ENCODE results near the gene IGFLR1.
A peak's percentile ranks its signal among the peaks of the same experiment; 100 is the strongest.
"Not testable (repeated sequence)": the region's sequence is repeated elsewhere in the genome, so short reads cannot be mapped to it uniquely, and the experiment has no call there.

The IGFLR1 gene

GRCh38 chr19:35777086-35777841, 35.0 kb upstream of the IGFLR1 start:
- DNase-seq (ENCODE audit: low read depth in 2 of 2): no peak

GRCh38 chr19:35776102-35776788, 34.0 kb upstream of the IGFLR1 start:
- no peak for DNase-seq (ENCODE audit: low read depth in 2 of 2)

GRCh38 chr19:35775298-35776101, 33.2 kb upstream of the IGFLR1 start, which contains the start of gene ARHGAP33:
ARHGAP33 (plus strand) TSS chr19:35775564; CDS start chr19:35775659, 95 bp downstream.
- peak; percentile 97 to 100 for DNase-seq (ENCODE audit: low read depth in 2 of 2)

- no peak for DNase-seq (ENCODE audit: low read depth in 2 of 2)
These were observed 32.7 kb upstream of the IGFLR1 start for GRCh38 chr19:35775046-35775297.

GRCh38 chr19:35774274-35775045, 32.2 kb upstream of the IGFLR1 start:
- no peak for DNase-seq (ENCODE audit: low read depth in 2 of 2)

- DNase-seq (ENCODE audit: low read depth in 2 of 2): no peak
These were observed 31.0 kb upstream of the IGFLR1 start for GRCh38 chr19:35773020-35773806.

- DNase-seq (ENCODE audit: low read depth in 2 of 2): not testable (repeated sequence)
These were observed 30.1 kb upstream of the IGFLR1 start for GRCh38 chr19:35772362-35772761.

GRCh38 chr19:35768082-35768421, 25.8 kb upstream of the IGFLR1 start:
- no peak for DNase-seq (ENCODE audit: low read depth in 2 of 2)

GRCh38 chr19:35767288-35768081, 25.2 kb upstream of the IGFLR1 start:
- DNase-seq (ENCODE audit: low read depth in 2 of 2): no peak

GRCh38 chr19:35766571-35767104, 24.4 kb upstream of the IGFLR1 start:
- DNase-seq (ENCODE audit: low read depth in 2 of 2): no peak

GRCh38 chr19:35764432-35765315, 22.4 kb upstream of the IGFLR1 start:
- DNase-seq (ENCODE audit: low read depth in 2 of 2): no peak

- no peak for DNase-seq (ENCODE audit: low read depth in 2 of 2)
These were observed 18.6 kb upstream of the IGFLR1 start for GRCh38 chr19:35760711-35761349.

- no peak for DNase-seq (ENCODE audit: low read depth in 2 of 2)
These were observed 17.4 kb upstream of the IGFLR1 start for GRCh38 chr19:35759697-35760096.

GRCh38 chr19:35757749-35758608, 15.7 kb upstream of the IGFLR1 start, which contains the start of gene PROSER3:
PROSER3 (plus strand) TSS chr19:35758176; CDS start chr19:35758216, 40 bp downstream.
- peak; percentile 96 to 98 for DNase-seq (ENCODE audit: low read depth in 2 of 2)

GRCh38 chr19:35757231-35757748, 15.0 kb upstream of the IGFLR1 start:
- DNase-seq (ENCODE audit: low read depth in 2 of 2): no peak

- DNase-seq (ENCODE audit: low read depth in 2 of 2): no peak
These were observed 14.4 kb upstream of the IGFLR1 start, which contains the start of gene HSPB6 for GRCh38 chr19:35756377-35757230. HSPB6 (minus strand) TSS chr19:35757029; CDS start chr19:35757008, 21 bp downstream.
